Liver (tissue), 3 donors: ENCODE results near the gene CNP.

Experiments
- CTCF ChIP-seq: fragments of 150-350 bp; IDR thresholded peaks from 2 replicates; pipeline ENCODE4 v1.5.1; 2017; ENCODE audit warnings: improper control_type of control experiment, low read depth, low read length; ENCODE audit not compliant: missing input control
- FOXA1 ChIP-seq: IDR thresholded peaks from 2 replicates; pipeline ENCODE4 v1.6.1; 2016; ENCODE audit warnings: antibody characterized with exemption
- MAX ChIP-seq: IDR thresholded peaks from 2 replicates; pipeline ENCODE4 v1.6.1; 2016; ENCODE audit warnings: antibody characterized with exemption
- RAD21 ChIP-seq, 2 donors: IDR thresholded peaks; 2 replicates each; pipeline ENCODE4 v1.6.1; 2016; ENCODE audit warnings: antibody characterized with exemption in 2 of 2, mild to moderate bottlenecking in 2 of 2
- SP1 ChIP-seq: IDR thresholded peaks from 2 replicates; pipeline ENCODE4 v1.6.1; 2018; ENCODE audit warnings: antibody characterized with exemption, mild to moderate bottlenecking
- YY1 ChIP-seq: IDR thresholded peaks from 2 replicates; pipeline ENCODE4 v1.6.1; 2016; ENCODE audit warnings: antibody characterized with exemption, mild to moderate bottlenecking
- TF ChIP-seq, protein P1 (sequence below): IDR thresholded peaks from 2 replicates; pipeline ENCODE4 v1.6.1; 2016; ENCODE audit warnings: antibody characterized with exemption, mild to moderate bottlenecking
- donor health status: healthy.
- donor health status: healthy.

DNA sequence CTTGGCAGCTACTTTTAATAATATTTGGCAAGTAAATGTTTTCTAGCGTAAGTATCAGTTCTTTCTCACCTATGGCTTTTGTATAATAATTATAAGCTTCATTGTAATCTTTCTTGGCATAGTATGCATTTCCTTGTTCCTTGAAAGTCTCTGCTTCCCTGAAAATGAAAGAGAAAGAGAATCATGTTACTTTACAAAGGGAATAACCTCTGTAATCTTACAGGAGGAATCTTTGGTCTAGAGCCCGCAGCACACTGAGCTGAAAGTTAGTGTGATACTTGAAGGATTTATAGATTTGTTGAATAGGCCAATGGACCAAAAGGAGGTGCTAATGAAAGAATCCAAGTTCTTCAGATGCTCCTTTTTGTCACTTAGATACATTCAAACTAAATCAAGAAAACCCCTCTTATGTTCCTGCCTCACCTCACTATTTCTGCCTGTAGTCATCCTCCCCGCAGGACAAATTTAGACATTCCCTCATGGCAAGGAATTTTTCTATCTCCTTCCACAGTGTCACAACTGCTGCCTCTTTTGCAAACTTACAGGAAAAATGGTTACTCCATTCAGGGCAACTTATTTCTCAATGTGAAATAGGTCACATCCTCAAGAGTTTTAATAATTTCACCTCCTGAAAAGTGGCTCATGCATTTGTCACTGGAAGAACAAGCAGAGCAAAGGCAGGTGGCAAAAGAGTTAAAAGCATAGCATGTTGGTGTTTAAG lies 34.0 kb downstream of the CNP start:
- no peak for TF ChIP-seq CTCF
- no peak for TF ChIP-seq SP1
- no peak for TF ChIP-seq YY1
- no peak for TF ChIP-seq FOXA1
- no peak for TF ChIP-seq MAX
- TF ChIP-seq RAD21 (IDR thresholded peaks at IDR 0.05), result no peak
- TF ChIP-seq, protein P1, sequence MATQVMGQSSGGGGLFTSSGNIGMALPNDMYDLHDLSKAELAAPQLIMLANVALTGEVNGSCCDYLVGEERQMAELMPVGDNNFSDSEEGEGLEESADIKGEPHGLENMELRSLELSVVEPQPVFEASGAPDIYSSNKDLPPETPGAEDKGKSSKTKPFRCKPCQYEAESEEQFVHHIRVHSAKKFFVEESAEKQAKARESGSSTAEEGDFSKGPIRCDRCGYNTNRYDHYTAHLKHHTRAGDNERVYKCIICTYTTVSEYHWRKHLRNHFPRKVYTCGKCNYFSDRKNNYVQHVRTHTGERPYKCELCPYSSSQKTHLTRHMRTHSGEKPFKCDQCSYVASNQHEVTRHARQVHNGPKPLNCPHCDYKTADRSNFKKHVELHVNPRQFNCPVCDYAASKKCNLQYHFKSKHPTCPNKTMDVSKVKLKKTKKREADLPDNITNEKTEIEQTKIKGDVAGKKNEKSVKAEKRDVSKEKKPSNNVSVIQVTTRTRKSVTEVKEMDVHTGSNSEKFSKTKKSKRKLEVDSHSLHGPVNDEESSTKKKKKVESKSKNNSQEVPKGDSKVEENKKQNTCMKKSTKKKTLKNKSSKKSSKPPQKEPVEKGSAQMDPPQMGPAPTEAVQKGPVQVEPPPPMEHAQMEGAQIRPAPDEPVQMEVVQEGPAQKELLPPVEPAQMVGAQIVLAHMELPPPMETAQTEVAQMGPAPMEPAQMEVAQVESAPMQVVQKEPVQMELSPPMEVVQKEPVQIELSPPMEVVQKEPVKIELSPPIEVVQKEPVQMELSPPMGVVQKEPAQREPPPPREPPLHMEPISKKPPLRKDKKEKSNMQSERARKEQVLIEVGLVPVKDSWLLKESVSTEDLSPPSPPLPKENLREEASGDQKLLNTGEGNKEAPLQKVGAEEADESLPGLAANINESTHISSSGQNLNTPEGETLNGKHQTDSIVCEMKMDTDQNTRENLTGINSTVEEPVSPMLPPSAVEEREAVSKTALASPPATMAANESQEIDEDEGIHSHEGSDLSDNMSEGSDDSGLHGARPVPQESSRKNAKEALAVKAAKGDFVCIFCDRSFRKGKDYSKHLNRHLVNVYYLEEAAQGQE, result no peak
